Neural progenitor cell (in vitro differentiated cells): ENCODE results near the gene RFXAP.

ENCODE experiments used
- EZH2 ChIP-seq: fragments of 200-600 bp; sonication (generic); IDR thresholded peaks from 2 replicates; pipeline ENCODE4 v1.6.1; 2017; ENCODE audit warnings: antibody characterized with exemption, mild to moderate bottlenecking, moderate library complexity
- EZH2phosphoT487 ChIP-seq: fragments of 200-600 bp; sonication (generic); IDR thresholded peaks from 2 replicates; pipeline ENCODE4 v1.6.1; 2017; ENCODE audit warnings: antibody characterized with exemption
- TF ChIP-seq, protein P1 (sequence below): fragments of 200-600 bp; sonication (generic); IDR thresholded peaks from 2 replicates; pipeline ENCODE4 v1.5.1; 2017; ENCODE audit warnings: antibody characterized with exemption, mild to moderate bottlenecking

DNA sequence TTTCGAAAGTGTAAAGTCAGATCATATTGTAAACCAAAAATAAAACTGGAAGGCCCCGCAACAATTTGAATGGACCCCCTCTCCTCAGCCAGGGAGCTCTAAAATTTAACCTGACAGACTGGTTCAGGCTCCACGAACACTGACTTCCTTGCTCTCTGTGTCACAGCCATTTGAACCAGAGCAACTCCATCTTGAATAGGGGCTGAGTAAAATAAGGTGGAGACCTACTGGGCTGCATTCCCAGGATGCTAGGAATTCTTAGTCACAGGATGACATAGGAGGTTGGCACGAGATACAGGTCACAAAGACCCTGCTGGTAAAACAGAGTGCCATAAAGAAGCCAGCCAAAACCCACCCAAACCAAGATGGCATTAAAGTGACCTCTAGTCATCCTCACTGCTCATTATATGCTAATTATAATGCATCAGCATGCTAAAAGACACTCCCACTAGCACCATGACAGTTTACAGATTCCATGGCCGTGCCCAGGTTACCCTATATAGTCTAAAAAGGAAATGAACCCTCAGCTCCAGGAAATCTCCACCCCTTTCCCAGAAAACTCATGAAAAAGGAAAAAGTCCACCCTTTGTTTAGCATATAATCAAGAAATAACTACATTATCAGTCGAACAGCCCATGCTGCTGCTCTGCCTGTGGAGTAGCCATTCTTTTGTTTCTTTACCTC, 43.1 kb downstream of the RFXAP start:
- TF ChIP-seq, protein P1, sequence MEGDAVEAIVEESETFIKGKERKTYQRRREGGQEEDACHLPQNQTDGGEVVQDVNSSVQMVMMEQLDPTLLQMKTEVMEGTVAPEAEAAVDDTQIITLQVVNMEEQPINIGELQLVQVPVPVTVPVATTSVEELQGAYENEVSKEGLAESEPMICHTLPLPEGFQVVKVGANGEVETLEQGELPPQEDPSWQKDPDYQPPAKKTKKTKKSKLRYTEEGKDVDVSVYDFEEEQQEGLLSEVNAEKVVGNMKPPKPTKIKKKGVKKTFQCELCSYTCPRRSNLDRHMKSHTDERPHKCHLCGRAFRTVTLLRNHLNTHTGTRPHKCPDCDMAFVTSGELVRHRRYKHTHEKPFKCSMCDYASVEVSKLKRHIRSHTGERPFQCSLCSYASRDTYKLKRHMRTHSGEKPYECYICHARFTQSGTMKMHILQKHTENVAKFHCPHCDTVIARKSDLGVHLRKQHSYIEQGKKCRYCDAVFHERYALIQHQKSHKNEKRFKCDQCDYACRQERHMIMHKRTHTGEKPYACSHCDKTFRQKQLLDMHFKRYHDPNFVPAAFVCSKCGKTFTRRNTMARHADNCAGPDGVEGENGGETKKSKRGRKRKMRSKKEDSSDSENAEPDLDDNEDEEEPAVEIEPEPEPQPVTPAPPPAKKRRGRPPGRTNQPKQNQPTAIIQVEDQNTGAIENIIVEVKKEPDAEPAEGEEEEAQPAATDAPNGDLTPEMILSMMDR: no peak
- TF ChIP-seq EZH2 (no peak), EZH2phosphoT487 (no peak)
